ENCODE measurements around the gene NSD1.

NSD1 gene

GRCh38 chr5:177310332-177310731 is 176.8 kb downstream of the NSD1 start:
- peak in 1 of 2 experiments; percentile 51 for DNase-seq

DNA sequence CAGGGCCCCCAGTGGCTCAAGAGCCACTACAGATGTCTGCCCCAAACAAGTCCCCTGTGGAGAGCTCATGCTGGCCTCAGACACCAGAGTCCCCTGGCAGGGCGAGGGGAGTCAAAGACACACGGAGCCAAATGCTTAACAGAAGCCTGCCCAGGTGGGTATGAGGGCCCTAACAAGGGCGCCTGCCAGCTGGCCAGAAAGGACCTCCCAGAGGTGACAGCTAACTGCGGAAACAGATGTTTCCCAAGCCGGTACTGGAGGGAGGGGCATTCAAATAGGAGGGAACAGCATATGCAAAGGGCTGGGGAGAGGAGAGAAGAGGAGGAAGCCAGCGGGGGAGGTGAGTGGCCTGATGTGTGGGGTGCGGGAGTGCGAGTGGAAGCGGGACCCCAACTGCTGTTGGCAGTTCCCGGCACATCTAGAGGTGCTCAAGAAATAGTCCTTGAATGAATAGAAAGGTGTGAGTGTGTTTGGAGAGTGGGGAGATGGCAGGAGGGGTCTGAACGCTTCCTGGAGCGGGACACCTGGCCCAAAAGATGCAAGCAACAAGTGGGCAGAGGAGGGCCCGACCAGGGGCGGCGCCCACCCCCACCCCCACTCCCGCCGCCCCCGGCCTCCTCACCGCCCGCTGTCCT is 177.3 kb downstream of the NSD1 start:
- DNase-seq, result peak; percentile 49 to 73

DNA sequence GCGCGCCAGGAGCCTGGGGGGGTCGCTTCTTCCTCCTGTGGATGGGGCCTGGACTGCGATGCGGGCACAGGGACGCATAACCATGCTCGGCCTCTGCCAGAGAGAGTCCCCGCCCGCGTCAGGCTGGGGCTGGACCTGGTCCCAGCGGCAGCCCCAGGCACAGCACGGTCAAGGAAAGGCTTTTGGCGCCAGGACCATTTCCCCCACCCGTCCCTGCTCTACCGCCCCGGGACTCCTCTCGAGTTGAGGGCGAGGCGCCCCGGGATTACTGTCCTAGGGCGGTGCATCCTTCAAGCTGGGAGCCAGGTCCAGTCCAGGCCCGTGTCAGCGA is 177.8 kb downstream of the NSD1 start:
- no peak for DNase-seq

DNA sequence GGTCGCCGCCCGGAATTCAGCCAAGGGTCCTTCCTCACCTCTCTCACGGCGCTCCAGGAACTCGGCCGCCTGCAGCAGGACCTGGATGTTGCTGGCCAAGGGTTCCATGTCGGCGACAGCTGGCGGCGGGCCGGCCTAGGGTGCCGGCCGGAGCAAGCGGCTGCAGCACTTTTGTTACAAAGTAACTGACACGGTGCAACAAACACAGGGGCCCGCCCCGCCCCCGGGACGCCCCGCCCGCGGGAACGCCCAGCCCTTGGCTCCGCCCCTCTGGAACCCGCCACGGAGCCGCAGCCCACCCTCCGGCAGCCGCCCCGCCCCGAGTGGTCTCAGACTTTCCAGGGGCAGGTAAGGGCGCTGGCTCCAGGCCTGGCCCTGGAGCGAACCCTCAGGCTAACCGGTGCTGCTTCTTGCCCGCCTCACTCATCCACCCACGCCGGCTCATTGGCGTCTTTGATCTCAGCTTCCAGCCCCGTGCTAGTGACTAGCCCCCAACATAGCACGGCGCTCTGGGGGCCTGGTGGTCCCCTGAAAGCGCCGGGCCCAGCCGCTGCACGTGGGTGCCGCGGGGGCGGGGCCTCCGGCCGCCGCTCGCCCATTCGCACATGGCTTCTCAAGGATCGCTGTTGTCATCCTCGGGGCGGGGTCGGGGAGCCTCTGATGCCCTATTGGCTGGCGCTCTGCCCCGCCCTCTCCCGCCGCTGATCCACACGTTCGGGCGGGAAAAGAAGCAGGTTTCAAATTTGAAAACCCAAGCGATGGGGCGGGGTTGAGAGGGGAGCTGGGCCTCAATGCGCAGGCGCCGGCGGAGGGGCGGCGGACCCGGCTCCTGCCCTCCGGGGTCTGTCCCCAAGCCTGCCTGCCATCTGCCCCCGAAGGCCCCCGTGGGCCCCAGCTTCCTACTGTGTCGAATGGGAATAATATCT is 178.4 kb downstream of the NSD1 start, which contains the start of gene MXD3:
TSS of gene MXD3 (minus strand) at position 176 of the 926 bp plus-strand sequence. CDS start at position 108, 68 bp downstream.
- DNase-seq, result peak; percentile 94 to 97

GRCh38 chr5:177312649-177313181 is 179.1 kb downstream of the NSD1 start:
- peak in 1 of 2 experiments; percentile 54 for DNase-seq

GRCh38 chr5:177313561-177314259 is 180.1 kb downstream of the NSD1 start:
- DNase-seq, result no peak

GRCh38 chr5:177314376-177315342 is 181.1 kb downstream of the NSD1 start:
- DNase-seq, result no peak

GRCh38 chr5:177315411-177315810 is 181.8 kb downstream of the NSD1 start:
- no peak for DNase-seq

GRCh38 chr5:177316005-177316404 is 182.4 kb downstream of the NSD1 start:
- DNase-seq, result no peak

DNA sequence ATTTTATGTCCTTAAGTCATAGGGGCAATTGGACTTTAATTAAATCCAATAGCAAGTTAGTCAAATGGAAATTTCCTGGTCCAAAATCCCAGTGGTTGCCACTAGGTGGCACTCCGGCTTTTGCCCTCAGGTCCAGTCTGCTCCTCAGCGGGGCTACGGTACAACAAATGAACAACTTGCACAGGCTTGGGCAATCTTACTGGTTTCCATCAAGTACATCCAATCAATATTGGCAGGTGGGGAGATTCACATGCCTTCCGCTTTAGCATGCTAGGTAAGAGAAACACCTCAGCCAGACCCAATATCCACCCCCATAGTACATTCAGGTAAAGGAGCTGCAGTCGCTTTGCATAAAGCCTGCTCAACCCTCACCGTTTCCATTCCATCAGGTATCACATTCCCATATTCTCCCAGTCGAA is 184.4 kb downstream of the NSD1 start:
- peak; percentile 63 to 68 for DNase-seq

DNA sequence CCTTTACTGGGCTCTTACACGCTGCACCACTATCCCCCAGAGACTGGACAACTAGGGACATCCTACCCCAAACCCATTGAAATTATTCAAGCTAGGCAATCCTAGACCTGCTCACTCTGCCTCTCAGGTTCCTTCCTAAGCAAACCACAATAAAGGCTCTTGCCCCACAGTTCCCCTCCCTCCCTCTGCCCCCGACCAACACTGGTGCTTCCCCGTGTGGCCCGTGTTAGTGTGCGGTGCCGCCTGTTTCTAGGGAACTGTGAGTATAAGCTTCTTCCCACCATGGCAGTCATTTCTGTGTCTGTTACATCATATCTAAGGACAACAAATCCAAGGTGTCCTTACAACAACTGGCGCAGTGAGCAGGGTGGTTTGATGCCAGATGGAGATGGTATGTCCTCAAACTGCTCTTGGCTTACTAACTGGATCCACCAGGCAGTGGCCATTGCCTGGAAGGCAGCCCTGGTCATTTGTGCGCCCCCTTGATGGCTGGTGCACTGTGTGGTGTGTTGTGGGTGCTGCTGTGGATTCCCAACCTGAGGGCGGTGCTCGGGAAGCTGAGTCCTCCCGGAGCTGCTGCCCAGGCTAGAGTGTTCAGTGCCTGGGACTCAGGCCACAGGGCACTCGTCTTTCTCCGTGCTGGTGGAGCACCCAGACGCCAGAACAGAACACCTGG is 186.5 kb downstream of the NSD1 start:
- no peak for DNase-seq

DNA sequence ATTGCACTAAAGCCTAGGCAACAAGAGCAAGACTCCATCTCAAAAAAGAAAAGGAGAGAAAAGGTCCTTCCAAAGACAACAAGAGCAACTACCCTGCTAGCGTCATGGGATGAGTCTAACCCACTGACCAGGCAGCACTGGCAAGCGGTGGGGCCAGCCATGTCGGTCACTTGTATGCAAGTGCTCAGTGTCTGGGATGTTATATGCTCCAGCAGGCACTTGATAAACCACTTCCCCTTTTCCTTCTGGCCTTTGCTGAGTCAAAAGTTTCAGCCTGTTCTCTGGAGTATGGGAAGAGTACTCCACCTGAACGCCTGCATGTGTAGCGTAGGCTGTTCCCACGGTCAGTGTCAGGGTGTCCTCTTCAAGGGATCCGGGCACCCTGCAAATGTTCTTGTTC is 187.3 kb downstream of the NSD1 start:
- no peak for DNase-seq

- no peak for DNase-seq
Observed at GRCh38 chr5:177325868-177326381, 192.4 kb downstream of the NSD1 start.

DNA sequence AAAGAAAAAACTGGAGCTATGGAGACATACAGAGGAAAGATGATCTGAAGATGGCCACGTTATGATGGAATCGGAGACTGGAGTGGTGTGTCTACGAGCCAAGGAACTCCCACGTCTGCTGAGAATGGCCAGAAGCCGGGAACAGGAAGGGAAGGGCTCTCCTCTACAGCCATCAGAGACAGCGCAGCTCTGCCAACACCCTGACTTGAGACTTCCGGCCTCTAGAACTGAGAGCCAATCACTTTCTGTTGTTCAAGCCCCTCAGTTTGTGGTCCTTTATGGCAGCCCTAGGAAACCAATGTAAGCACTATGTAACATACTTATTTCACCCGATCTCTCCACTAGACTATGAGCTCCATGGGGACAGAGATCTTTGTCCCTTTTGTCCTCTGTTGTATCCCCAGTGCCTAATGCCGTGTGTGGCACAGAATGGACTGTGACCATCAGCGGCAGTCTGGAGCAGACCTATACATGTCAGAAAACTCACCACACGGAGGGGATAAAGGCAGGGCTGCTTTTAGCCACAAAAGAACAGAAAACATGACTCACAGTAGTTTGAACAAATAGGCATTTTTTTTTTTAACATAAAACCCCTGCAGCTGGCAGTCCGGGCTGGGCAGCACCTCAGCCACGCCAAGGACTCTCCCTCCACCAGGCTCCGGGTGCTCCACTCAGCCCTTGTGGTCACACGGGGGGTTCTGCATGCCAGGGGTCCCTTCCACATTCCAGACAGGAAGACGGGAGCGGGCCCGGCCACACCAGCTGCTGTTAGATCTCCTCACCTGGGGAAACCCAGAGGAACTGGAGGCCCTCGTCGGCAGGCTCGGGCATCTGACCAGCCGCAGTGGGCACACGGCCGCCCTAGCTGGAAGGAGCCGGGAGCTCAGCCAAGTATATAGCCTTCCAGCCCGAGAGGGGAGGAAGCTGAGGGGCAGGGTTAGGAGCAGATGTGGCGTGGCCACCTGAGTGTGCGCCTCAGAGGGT is 194.3 kb downstream of the NSD1 start:
- DNase-seq, result no peak

GRCh38 chr5:177328545-177329231 is 195.1 kb downstream of the NSD1 start:
- DNase-seq, result no peak

GRCh38 chr5:177329883-177330282 is 196.3 kb downstream of the NSD1 start:
- DNase-seq, result peak in 1 of 2 experiments; percentile 26

DNA sequence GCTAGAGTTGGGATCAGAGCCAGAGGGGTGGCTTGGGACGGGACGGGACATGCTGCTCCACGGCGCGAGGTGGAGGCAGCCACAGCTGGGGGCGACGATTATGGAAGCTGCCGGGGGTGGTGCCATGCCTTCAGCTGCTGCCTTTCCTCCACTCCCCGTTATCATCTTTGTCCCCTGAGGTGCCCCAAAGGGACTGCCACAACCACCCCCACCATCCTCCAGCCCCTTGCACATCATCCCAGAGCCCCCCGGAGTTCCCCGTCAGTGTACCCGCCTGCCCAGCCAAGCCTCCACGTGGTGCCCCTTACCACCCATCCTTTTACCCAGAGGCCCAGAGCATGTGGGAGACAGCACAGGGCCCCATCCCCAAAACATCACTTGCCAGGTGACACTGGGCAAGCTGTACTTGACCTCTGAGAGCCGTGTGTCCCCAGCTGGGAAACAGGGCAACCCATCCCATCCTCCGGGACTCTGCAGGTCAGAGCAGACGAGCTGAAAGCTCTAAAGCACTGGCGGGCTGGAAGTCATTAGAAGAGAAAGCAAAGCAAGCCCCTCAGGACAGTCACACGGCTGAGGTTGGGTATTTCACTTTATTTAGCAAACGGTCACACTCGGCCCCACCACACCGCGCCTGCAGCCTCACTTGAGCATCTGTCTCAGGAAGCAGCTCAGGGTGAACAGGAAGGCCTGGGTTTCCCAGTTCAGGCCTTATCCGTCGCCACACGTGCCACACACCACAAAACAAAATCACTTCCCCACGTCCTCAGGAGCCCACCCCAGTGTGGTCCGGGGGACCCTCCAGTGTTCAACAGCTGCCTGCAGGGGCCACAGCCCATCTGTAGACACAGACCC is 197.6 kb downstream of the NSD1 start:
- no peak for DNase-seq
